Measurements from ENCODE around the gene BMP4. TPM values are rescaled to one million over a fixed set of nuclear protein-coding genes. Genes with fewer than 3 reads are reported as not detected.

Gene BMP4
- total RNA-seq: 201 and 238 TPM in 2 replicates
- polyA plus RNA-seq: 298 and 311 TPM in 2 replicates
- 258 and 307 TPM in 2 replicates for polyA plus RNA-seq (2011; cell fraction: cytosol; rRNA removed)
- 187 and 237 TPM in 2 replicates for polyA plus RNA-seq (2011; cell fraction: nucleus; rRNA removed)
- polyA plus RNA-seq (2012): 178 and 199 TPM in 2 replicates
- polyA minus RNA-seq: 300 and 367 TPM in 2 replicates
- not detected for polyA minus RNA-seq (2011; cell fraction: cytosol; rRNA and poly(A)+ RNA removed)
- 100 and 117 TPM in 2 replicates for polyA minus RNA-seq (2011; cell fraction: nucleus; rRNA and poly(A)+ RNA removed)
- Bru-seq, nascent RNA: percentile 98 among the genes with signal in this experiment
- percentile 92 among the genes with signal in this experiment for BruChase-seq, experiment 1, labeled RNA remaining after a 6-hour chase
- percentile 96 among the genes with signal in this experiment for BruChase-seq, experiment 2, labeled RNA remaining after a 2-hour chase
- long read RNA-seq, transcript BMP4-205 (3 exons, 1,705 nt): minor isoform, 68 of 406 reads
- long read RNA-seq, transcript BMP4-201 (4 exons, 1,917 nt): major isoform, 128 of 406 reads
- long read RNA-seq, transcript BMP4-202 (4 exons, 1,784 nt): minor isoform, 103 of 406 reads
- long read RNA-seq, transcript BMP4-206 (4 exons, 1,708 nt): minor isoform, 7 of 406 reads
- long read RNA-seq, partial matches to known transcripts: 11 of 406 reads
- long read RNA-seq, other reads (novel, unspliced or antisense): 86 of 406 reads

GRCh38 chr14:53956427-53957201 is at the start of gene BMP4:
Gene BMP4 (minus strand): TSS chr14:53956825. CDS start chr14:53952222, 4,603 bp downstream.
- Histone ChIP-seq H3K9me1 (replicated peaks; ENCODE audit: control insufficient read depth, extremely low read depth, insufficient read depth, low read length) (no peaks in the 10 kb centered on the region), H3K27ac (ENCODE audit: insufficient read depth, low read depth, low read length) (peak within 1 kb of the TSS; percentile 65), H4K20me1 (replicated peaks; ENCODE audit: control insufficient read depth, extremely low read depth, insufficient read depth, low read length) (no peaks in the 10 kb centered on the region), H3K4me1 (ENCODE audit: control insufficient read depth, extremely low read depth, insufficient read depth, low read length) (peaks cover 8% of the 10 kb centered on the region), H3K36me3 (ENCODE audit: control insufficient read depth in 2 of 2, extremely low read depth in 1 of 2, insufficient read depth in 2 of 2, low read length in 2 of 2) (peaks cover 10 to 15% of the 10 kb centered on the region in 2 experiments), H3K4me2 (ENCODE audit: insufficient read depth, low read length) (peak within 1 kb of the TSS; percentile 58), H3K27me3 (ENCODE audit: control insufficient read depth in 2 of 2, insufficient read depth in 2 of 2, low read length in 2 of 2) (no peaks in the 10 kb centered on the region), H3K79me2 (ENCODE audit: control insufficient read depth, insufficient read depth, low read length) (peaks cover 48% of the 10 kb centered on the region), H2AFZ (ENCODE audit: low read depth, low read length) (peak within 1 kb of the TSS; percentile 64), H3K9ac (replicated peaks; ENCODE audit: extremely low read depth, insufficient read depth, low read length) (peak within 1 kb of the TSS; percentile 77), H3K4me3 (replicated peaks in 1 of 3; ENCODE audit: insufficient read depth in 1 of 3, low read depth in 1 of 3, low read length in 3 of 3) (peak within 1 kb of the TSS; percentile 77 to 86 (median 80)), H3K9me3 (replicated peaks; ENCODE audit: control insufficient read depth, insufficient read depth, low read length) (no peaks in the 10 kb centered on the region)
- FAIRE-seq (peak; percentile 81), DNase-seq (ENCODE audit: low read depth, low spot score) (peak; percentile 86)
- BruUV-seq (replicated peaks): no TSS peak
- intact Hi-C loops (cut with micrococcal nuclease): loop anchor here (1.0 kb wide), 7 partner anchors 152 to 524 kb away; no protein-coding TSS in a partner anchor
- ChIA-PET POLR2A (interaction anchor here (0.6 to 0.7 kb wide), 2 partner anchors 76 to 219 kb away, joined by 3 to 4 read pairs; no protein-coding TSS in a partner anchor), CTCF (interaction anchor here (0.7 to 9.0 kb wide), 21 partner anchors 21 to 419 kb away, joined by 3 to 164 read pairs (median 5); no protein-coding TSS in a partner anchor)
- TF ChIP-seq POLR2A (IDR thresholded peaks at IDR 0.05; ENCODE audit: low read depth, low read length) (peak; percentile 73), MYC (IDR thresholded peaks at IDR 0.05; ENCODE audit: low read depth, low read length) (no peak), EZH2 (IDR thresholded peaks at IDR 0.05; ENCODE audit: borderline replicate concordance, low read depth, low read length, severe bottlenecking) (no peak), POLR2AphosphoS5 (IDR thresholded peaks at IDR 0.05; ENCODE audit: insufficient read depth, low read depth, low read length) (peak; percentile 76), GATA2 (IDR thresholded peaks at IDR 0.05; ENCODE audit: insufficient read depth, insufficient read length, low read depth, low read length) (no peak), CTCF (IDR thresholded peaks at IDR 0.05; ENCODE audit: extremely low read depth in 1 of 2, insufficient read depth in 1 of 2, low read depth in 1 of 2, low read length in 2 of 2) (peak in 1 of 2 donors; percentile 13)
- TF ChIP-seq, protein P1, sequence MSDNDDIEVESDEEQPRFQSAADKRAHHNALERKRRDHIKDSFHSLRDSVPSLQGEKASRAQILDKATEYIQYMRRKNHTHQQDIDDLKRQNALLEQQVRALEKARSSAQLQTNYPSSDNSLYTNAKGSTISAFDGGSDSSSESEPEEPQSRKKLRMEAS (IDR thresholded peaks at IDR 0.05; ENCODE audit: insufficient read depth, insufficient read length): peak; percentile 33
- dilution Hi-C loops (cut with MboI; ENCODE audit: extremely low pct_ligation_motif_present, low sequenced_read_pairs): no loop called here
